GM18517 (cell line): ENCODE measurements around the gene TH.

Source experiments
- ATAC-seq: cut with Tn5 transposase; IDR thresholded peaks from one replicate; pipeline ENCODE4 v1.9.1; 2021; ENCODE audit warnings: mild to moderate bottlenecking, moderate library complexity; ENCODE audit not compliant: unreplicated experiment

The TH gene

DNA sequence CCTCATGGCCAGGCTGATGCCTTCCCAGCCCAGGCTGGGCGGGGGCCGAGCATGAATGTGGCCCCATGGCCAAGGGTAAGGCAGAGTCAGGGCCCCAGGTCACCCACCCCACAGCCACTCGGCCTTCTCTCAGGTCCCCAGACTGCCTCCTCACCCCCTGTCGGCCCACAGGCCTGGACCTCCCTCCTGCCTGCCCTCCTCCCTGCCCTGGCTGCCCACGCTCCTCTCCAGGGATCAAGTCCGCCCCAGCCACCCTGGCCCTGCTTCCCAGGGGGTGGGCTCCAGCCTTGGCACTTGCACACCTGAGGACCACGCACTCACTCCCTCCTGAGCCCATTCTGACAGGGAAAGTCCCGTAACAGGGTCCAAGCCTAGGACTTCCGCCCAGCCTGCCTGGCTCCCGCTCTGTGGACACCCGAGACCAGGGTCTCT is 37.8 kb upstream of the TH start:
- ATAC-seq: no peak

DNA sequence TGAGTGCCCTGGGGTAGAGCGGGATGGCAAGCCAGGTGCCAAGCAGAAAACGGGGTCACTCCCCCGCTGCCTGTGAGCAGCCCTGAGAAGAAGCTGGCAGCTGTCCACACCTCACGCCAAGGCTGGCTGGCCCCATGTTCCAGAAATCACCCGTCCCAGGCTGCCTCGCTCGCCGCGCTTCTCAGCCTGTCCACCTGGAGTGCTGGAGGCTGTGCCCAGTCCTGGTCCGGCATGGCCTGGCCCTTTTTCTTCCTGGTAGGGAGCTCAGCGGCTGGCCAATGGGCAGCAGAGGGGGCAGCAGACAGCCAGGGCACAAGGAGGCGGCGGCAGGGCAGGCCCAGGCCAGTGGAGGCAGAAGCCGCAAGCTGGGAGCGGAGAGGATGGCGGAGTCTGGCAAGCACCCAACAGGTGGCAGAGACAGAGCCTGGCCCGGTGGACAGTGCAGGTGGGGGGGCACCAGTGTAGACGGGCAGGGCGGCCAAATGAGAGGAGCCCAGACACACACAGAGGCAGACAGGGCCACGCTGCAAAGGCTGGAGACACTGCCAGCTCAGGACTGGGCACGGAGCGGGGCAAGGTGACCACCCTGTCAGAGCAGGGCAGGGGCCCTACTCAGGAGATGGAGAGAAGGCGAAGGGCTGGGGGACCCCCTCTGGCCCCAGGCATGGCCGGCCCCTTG is 37.2 kb upstream of the TH start:
- ATAC-seq: no peak

DNA sequence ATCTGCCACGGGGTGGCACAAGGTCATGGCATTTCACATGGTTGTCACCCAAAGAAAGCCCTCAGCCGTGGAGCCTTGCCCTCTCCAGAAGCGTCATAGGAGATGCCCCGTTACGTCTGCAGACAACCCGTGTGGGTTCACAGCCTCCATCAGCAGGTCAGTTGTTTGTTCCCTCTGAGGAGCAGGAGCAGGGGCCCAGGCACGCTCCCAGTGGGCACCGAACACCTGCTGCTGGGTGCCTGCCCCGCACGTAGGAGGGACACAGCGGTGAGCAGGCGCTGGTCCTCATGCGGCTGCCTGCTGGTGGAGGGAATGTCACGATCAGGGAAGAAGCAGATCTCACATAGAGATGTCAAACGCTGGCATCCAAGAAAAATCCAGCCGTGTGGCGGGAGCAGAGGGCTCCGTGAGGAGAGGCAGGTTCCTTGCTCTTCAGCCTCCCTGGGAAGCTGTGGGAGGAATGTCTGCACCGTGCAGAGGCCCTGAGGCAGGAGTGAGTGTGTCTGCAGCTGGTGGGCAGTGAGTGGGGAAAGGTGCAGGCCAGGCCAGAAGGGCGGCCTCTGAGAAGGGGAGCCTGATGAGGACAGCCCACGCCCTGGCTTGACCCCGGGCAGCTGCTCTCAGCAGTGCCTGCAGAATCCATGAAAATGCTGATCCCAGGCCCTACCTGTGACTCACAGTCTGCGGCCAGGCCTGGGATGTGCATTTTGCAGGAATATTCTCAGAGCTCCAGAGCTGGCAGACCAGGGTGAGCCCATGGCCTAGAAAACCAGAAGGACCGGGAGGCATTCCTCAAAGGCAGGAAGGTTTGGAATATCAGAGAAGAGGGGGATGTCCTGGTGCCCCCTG is 36.4 kb upstream of the TH start:
- ATAC-seq: no peak

DNA sequence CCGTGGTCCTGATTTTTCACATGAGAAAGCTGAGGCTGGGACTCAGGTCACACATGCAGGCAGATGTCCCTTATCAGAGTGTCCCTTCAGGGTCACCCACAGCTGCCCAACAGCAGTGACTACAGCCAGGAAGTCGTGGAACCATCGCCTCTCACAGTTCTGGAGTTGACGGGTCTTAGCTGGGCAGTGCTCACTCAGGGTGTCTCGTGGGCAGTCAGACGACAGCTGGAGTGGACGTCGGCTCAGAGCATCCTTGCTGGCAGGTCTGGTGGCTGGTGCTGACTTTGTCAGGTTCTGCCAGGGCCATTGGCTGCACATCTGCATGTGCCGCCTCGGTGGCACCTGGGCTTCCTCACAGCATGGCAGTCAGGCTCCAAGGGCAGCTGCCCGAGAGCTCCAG is 35.6 kb upstream of the TH start:
- ATAC-seq: no peak

DNA sequence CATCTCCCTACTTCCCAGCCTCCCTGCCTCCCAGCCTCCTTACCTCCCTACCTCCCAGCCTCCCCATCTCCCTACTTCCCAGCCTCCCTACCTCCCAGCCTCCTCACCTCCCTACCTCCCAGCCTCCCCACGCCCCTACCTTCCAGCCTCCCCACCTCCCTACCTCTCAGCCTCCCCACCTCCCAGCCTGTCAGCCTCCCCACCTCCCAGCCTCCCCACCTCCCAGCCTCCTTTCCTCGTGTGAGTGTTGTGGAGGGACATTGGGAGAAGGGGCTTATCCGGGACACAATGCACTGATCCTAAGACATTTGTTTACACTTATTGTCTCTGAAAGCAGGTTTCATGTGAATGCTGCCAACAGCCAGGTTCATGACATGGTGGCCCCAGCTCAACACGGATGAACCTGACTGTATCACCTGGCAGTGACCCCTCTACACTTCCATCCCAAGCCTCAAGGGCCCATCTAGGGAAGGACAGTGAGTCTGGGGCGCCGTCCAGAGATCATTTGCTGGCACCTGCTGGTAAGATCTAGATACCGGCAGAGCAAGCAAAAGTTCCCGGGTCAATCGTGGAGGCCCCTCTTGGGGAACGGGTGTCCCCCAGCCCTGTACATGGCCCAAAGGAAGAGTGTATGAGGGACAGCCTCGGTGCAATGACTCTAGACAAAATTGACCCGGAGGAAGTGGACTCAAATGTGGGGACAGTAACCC is 34.5 kb upstream of the TH start:
- no peak for ATAC-seq

DNA sequence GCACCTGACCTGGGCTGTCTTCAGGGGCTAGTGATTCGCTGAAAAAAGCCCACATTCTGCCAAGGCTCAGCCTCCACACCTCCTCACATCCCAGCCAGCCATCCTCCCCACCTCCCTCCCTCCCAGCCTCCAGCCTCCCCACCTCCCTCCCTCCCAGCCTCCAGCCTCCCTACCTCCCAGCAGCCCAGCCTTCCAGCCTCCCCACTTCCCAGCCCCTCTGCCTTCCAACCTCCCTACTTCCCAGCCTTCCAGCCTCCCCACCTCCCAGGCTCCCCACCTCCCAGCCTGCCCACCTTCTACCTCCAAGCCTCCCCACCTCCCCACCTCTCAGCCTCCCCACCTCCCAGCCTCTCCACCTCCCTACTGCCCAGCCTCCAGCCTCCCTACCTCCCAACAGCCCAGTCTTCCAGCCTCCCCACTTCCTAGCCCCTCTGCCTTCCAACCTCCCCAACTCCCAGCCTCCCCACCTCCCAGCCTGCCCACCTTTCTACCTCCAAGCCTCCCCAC is 33.7 kb upstream of the TH start:
- ATAC-seq: no peak

DNA sequence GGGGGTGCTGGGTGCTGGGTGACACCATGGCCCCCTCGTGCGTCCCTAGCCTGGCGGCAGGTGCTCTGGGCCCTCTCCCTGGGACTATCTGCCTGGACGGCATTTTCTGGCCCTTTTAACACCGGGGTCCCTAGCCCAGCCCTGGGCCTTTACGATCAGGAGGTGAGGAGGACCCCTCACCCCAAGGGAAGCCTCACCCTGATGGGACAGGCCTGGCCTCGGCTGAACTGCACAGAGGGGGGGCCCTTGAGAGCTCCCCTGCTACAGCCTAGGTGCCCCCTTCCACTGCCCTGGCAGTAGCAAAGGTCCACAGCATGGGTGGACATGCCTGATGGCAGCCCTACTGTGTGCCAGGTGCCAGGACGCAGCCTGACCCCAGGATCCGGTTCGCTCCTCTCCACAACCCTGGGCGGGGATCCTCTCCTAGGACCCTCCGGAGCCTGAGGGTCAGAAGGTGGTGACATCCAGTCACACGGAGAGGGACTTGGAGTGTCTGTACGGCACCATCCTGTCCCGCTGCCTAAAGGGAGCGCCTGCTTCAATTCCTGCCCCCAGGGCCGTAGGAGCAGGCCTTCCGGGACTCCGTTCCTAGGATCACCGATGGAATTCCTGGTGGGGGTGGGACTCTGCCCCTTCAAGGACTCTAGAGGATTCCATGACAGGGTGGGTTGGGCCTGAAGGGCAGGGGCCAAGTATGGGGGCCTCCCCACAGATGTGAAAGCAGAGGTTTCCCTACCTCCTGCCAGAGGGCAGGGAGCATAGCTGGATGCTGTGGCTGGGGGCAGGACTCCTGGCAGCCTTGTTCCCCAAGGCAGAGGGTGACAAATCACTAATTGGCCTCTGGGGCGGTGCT is 33.0 kb upstream of the TH start:
- ATAC-seq: no peak

DNA sequence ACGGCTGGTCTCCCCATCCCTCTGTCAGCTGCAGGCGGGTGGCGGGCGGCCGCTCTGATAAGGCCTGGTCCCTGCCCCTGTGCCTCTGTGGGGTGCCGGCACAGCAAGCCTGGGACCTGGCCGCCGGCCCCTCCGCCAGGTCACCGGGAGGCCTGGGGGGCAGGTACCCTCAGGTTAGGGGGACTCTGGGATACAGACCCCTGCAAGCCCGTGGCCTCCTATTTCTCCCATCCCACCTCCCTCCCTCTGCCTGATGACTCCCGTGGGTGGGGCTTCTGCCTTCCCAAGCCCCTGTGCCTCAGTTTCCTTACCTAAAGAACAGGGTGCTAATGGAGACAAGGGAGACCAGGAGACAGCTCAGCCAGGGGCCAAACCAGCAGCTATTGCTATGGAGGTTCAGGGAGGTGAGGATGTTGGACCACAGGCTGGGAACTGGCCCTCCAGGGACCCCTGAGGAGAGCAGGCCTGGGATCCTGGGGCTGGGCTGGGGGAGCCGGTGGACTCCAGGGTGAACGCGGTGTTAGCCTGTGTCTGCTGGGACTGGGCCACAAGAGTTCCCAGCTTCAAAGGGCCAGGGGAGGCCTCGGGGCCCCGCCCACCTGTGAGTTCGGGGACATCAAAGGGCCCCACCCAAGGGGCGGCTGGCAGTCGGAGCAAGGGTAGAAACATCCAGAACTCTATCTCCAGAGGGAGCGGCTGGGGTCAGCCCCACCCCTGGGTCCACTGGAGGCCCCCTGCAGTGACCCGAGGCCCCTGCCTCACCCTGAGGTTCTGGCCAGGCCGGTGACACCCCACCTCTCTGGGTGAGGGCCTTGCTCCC is 32.0 kb upstream of the TH start:
- no peak for ATAC-seq

DNA sequence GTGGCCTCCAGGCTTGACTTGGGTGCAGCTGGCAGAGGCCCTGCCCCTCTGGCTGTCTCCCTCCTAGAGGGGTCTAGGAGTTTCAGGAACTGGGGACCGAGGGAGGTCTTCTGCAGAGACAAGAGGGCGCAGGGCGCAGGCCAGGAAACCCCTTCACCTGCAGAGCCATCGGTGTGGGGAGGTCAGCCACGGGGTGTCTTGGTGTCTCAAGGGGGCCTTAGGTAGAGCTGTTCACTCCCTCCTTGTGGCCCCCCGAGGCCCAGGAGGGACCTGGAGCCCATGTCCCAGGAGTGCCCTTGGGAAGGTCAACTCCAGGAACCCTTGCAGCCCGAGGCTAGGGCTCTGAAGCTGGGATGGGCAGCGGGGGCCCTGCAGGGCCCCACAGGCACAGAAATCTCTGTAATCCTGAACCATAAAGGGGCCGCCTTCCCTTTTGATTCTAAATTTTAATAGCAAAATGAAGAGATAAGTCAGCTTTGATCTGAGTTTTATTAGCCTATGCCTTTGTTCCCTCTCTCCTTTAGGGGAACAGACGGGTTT is 31.4 kb upstream of the TH start:
- no peak for ATAC-seq

DNA sequence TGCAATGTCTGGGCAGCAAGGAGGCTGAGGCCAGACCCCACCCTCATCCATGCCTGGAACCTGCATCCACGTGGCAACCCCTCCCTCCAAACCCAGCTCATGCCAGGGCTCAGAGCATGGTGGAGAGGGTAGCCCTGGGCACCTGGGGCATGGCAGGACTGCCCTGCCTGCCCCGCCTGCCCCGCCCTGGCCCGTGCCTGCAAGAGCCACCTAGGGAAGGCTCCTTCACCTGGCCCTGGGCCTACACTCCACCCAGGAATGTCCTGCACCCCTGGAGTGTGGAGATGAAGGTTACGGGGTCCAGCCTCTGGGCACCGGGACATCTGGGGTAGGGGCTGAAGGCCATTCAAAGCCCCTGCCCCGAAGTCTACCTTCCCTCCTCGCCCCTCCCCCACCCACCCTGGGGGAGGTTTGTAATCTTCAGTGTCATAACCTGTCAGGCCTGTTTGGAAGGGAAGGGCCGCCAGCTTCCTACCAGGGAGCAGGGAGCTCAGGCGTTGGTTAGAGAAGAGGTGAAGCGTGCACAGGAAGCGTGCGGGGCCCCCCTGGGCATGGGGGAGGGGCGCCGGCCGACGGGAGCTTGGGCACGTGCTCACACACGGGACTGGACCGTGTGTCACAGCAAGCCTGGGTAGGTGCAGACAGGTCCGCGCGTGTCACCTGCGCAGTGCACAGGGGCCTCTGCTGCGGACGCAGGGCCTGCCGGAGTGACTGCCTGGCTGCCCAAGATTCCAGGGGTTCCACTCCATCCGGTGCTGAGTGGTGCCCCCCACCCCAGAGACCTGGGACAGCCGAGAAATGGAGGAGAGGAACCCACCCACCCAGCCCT is 30.7 kb upstream of the TH start:
- ATAC-seq: no peak

DNA sequence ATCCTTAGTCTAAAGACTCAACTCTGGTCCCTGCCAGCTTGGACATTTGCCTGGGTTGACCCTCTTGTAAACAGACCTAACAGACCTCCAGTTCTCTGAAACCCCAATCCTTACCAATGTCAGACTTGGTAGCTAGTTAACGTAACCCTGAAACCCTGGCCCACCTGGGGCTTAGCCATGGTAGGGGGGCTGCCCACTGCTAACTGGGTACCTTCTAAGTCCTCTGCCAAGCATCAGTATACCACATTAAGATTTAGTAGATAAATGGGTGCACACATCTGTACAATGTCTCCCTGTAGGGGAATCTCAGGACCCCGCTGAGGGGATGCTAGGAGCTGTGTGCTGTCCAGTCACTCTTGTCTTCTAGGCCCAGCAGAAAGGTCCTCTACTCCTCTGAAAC is 29.9 kb upstream of the TH start:
- no peak for ATAC-seq

DNA sequence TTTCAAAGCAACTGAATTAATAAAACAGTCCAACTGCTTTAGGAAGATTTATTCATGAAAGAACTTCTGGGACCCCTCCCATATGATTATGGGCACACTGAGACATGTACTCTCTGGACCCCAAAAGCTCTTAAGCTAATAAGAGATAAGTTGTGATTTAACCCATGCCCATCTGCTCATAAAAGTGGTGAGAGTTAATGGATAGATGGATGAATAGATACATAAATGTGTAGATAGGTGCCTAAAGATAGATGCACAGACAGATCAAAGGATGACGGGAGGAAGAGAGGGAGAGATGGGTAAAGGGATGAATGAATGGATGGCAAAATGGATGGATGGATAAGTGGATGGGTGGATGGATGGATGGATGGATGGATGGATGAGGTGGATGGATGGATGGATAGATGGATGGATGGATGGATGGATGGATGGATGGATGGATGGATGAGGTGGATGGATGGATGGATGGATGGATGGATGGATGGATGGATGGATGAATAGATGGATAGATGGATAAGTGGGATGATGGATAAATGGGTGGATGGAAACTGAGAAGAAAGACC is 29.4 kb upstream of the TH start:
- ATAC-seq: no peak

DNA sequence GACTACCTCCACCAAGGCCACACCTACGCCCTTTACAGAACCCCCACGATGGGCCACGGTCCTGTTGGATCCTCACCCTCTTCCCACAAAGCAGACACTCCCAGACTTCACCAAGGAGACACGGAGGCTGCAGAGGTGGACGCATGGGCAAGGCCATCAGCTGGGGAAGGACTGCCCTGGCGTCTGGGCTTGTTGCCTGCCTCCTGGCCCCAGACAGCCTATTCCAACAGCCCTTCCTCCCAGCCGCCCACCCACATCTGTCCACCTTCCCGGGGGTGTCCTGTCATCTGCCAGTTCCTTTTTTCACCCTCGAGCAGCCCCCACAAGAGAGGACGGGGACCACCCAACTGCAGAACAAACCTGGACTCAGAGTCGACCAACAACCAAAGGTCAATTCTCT is 28.9 kb upstream of the TH start:
- no peak for ATAC-seq

DNA sequence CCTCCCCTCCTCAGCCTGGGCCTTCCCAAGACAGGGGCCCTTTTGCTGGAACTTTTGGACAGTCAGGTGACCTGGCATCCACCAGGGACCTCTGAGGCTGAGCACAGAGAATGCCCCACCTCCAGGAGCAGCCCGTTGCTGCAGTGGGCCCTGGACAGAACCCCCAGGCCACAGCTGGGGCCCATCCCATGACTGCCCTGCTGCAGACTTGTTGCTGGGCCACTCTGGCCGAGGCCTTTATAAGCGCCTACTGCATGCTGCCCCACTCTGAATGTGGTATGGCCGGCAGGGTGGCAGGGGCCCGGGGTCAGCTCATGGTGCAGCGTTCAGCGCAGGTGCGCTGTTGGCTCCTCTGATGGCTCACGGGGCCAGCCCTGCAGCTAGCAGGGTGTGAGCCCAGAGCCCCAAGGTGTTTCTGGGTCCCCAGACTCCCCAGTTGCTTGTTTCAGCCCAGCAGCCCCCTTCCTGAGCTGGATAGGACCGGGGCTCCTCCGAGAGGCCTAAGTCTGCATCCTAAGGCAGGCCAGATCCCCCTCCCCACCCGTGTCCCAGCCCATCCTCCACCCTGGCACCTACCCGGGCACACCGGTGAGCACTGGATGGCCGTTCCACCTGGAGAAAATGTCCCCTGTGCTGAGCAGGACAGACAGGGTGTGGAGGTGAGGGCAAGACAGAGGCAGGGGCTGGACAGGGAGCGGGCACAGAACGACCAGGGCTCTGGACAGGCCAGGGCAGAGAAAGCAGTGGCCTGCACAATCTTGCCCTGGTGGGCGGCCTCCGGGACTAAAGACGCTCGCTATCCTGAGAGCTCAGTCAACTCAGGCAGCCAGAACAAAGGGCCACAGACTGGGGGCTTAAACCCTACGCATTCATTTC is 28.1 kb upstream of the TH start:
- ATAC-seq: no peak

DNA sequence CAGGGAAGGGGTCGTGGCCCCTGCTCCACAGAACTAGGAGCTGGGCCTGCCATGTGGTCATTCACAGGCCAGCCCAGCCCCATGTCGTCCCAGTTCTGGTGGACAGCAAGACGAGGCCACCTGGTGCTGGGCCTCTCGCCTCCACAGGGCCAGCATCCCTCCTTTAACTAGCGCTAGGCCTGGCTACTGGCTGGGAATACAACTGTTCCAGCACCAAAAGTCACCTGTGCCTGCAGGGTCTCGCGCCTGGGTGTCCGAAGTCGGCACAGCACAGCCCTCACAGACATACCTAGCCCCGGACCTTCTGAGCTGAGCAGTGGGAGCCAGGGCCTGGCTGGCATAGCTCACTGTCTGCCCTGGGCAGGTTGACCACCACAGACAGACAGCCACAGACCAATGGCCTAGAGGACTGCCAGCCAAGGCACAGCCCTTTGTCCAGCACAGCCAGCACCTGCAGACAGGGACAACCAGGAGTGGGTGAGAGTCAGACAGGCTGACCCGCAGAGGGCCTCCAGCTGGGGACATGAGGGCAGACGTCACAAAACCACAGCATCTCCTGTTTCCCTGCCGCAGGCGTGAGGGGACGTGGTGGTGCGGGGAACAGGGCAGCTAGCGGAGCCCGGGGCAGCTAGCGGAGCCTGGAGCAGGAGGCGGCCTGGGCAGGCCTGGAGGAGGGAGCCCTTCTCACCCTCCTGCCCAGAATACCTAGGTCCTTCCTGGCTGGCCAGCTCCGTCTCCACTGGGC is 27.2 kb upstream of the TH start:
- ATAC-seq: no peak

DNA sequence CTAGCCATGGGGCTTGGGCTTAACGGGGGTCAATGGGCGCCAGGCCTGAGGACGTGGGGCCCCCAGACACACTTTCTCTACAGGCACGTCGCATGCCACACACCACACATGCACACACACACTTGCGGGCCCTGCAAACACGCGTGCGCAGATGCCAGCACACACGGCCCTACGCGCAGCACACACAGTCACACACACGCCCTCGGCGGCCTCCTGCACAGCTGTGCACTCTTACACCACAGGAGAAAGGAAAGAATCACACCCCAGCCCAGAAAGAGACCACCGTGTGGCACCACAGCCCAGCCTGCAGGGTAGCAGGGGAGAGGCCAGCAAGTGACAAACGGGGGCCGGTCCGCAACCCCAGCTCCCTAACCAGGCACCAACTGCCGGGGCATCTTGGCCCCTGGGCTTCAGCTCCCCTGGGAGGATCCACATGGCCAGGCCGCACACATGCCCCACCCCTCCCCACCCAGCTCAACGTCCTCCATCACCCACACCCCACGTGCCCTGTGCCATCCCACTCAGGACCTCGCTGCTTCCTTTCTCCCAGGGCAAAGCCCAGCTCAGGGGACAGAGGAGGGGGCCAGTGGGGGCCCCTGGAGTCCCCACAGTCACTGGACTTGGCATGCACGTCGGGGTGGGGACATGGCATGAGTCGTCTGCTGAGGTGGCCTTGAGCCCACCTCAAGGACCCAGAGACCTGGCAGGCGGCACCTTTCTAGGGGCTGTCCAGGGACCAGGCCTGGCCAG is 26.3 kb upstream of the TH start:
- ATAC-seq: no peak
